Sigmoid colon (tissue), 7 donors: ENCODE data around the gene FN3K. TPM values are rescaled to one million over a fixed set of nuclear protein-coding genes. Genes with fewer than 3 reads are reported as not detected.

Experiments
- DNase-seq: peaks from one replicate; pipeline ENCODE4 v3.0.0-alpha.2; 2019
- H3K27ac ChIP-seq, 4 donors: fragments of 200-600 bp; sonication (generic); one replicate each; pipeline ENCODE4 v1.5.1; 2016 to 2019; ENCODE audit warnings: mild to moderate bottlenecking in 1 of 4
- H3K27me3 ChIP-seq, 3 donors: fragments of 200-600 bp; sonication (generic); one replicate each; pipeline ENCODE4 v1.5.1; 2019; ENCODE audit warnings: mild to moderate bottlenecking in 1 of 3
- H3K36me3 ChIP-seq, 4 donors: fragments of 200-600 bp; sonication (generic); one replicate each; pipeline ENCODE4 v1.5.1; 2016 to 2019
- H3K4me1 ChIP-seq, 4 donors: fragments of 200-600 bp; sonication (generic); one replicate each; pipeline ENCODE4 v1.5.1; 2017 to 2019
- H3K4me3 ChIP-seq, 4 donors: fragments of 200-600 bp; sonication (generic); one replicate each; pipeline ENCODE4 v1.5.1; 2017 to 2019; ENCODE audit warnings: mild to moderate bottlenecking in 2 of 4, moderate library complexity in 1 of 4
- H3K9me3 ChIP-seq, 4 donors: fragments of 200-600 bp in 3 of 4; sonication (generic) in 3 of 4; one replicate each; pipeline versions ENCODE4 v1.5.1 to v1.6.1; 2013 to 2019
- EP300 ChIP-seq, 4 donors: sonication (generic); formaldehyde crosslinking; IDR thresholded peaks; one replicate each; pipeline ENCODE4 v1.6.1; 2017; ENCODE audit warnings: antibody characterized with exemption in 4 of 4
- POLR2A ChIP-seq, 2 donors: fragments of 450-650 bp; IDR thresholded peaks; one replicate each; pipeline ENCODE4 v1.6.1; 2016; ENCODE audit warnings: antibody characterized with exemption in 2 of 2, mild to moderate bottlenecking in 2 of 2, moderate library complexity in 2 of 2
- POLR2AphosphoS5 ChIP-seq, 4 donors: sonication (generic); formaldehyde crosslinking; IDR thresholded peaks; one replicate each; pipeline ENCODE4 v1.6.1; 2017; ENCODE audit warnings: antibody characterized with exemption in 4 of 4
- WGBS, 2 donors: extraction: QIAGEN DNeasy Blood & Tissue Kit; methylation state at CpG; one replicate each; pipeline ENCODE4 v1.1.7; 2013; 5-methylcytosine and 5-hydroxymethylcytosine counted together
- intact Hi-C: fragments of 100-400 bp; cut with DNase I; formaldehyde crosslinking; loops from one replicate; pipeline ENCODE4 v1.15.1; 2023
- polyA plus RNA-seq, 3 donors: library from polyadenylated mRNA; stranded (reverse); fragments of 200-250 nt; gene quantifications; one replicate each; pipeline ENCODE4 v1.2.3, GENCODE V29; 2013
- total RNA-seq, 4 donors: library from RNA; depleted of rRNA; stranded (reverse); fragments of >200 nt; gene quantifications; one replicate each; pipeline ENCODE4 v1.1.0, GENCODE V29; 2016
- TF ChIP-seq, protein P1 (sequence below), 4 experiments: fragments of 450-650 bp in 3 of 4; fragments of 200-600 bp in 1 of 4; IDR thresholded peaks; one replicate each; pipeline ENCODE4 v1.5.1; 2016 to 2019; ENCODE audit warnings: antibody characterized with exemption in 4 of 4, mild to moderate bottlenecking in 3 of 4, moderate library complexity in 2 of 4
- donor health status: healthy with polysubstance abuse.
- donor health status: Bipolar disorder and iron deficiency.
- donor health status: healthy.

FN3K gene
- total and polyA plus RNA-seq, 7 donors: 2.8 to 22.2 (median 11.9) TPM

- Histone ChIP-seq H3K4me1 (peaks cover 0 to 22% (median 17%) of the 10 kb centered on the region in 4 donors), H3K27ac (no peak overlapping the region), H3K9me3 (no peaks in the 10 kb centered on the region), H3K36me3 (peaks cover 0 to 15% (median 3%) of the 10 kb centered on the region in 4 donors), H3K4me3 (no peak overlapping the region), H3K27me3 (no peaks in the 10 kb centered on the region)
- TF ChIP-seq POLR2A (IDR thresholded peaks at IDR 0.05) (no peak), EP300 (IDR thresholded peaks at IDR 0.05) (no peak), POLR2AphosphoS5 (IDR thresholded peaks at IDR 0.05) (no peak)
- TF ChIP-seq, protein P1, sequence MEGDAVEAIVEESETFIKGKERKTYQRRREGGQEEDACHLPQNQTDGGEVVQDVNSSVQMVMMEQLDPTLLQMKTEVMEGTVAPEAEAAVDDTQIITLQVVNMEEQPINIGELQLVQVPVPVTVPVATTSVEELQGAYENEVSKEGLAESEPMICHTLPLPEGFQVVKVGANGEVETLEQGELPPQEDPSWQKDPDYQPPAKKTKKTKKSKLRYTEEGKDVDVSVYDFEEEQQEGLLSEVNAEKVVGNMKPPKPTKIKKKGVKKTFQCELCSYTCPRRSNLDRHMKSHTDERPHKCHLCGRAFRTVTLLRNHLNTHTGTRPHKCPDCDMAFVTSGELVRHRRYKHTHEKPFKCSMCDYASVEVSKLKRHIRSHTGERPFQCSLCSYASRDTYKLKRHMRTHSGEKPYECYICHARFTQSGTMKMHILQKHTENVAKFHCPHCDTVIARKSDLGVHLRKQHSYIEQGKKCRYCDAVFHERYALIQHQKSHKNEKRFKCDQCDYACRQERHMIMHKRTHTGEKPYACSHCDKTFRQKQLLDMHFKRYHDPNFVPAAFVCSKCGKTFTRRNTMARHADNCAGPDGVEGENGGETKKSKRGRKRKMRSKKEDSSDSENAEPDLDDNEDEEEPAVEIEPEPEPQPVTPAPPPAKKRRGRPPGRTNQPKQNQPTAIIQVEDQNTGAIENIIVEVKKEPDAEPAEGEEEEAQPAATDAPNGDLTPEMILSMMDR (IDR thresholded peaks at IDR 0.05): no peak
- intact Hi-C loops: no loop called here
- WGBS, 2 donors: 94 to 95% methylated on average over 13 of the region's 13 CpGs
- no peak for DNase-seq
Measured at GRCh38 chr17:82732118-82732743, 3.2 kb upstream of the FN3K start.

GRCh38 chr17:82736511-82737185, 1.2 kb downstream of the FN3K start:
- H3K4me1 ChIP-seq: peaks cover 0 to 22% (median 17%) of the 10 kb centered on the region in 4 donors
- no peak for DNase-seq
- no peaks in the 10 kb centered on the region for H3K27me3 ChIP-seq
- WGBS, 2 donors: 56 to 90% methylated on average over 18 of the region's 18 CpGs
- peaks cover 16 to 34% (median 19%) of the 10 kb centered on the region in 4 donors for H3K36me3 ChIP-seq
- intact Hi-C loops: no loop called here
- H3K4me3 ChIP-seq: peak overlapping the region in 2 of 4 donors; percentile 82 to 98
- no peak for TF ChIP-seq EP300 (IDR thresholded peaks at IDR 0.05)
- TF ChIP-seq, protein P1 (IDR thresholded peaks at IDR 0.05): no peak
- TF ChIP-seq POLR2A (IDR thresholded peaks at IDR 0.05): no peak
- TF ChIP-seq POLR2AphosphoS5 (IDR thresholded peaks at IDR 0.05): no peak
- H3K9me3 ChIP-seq: no peaks in the 10 kb centered on the region
- peak overlapping the region; percentile 80 to 93 (median 90) for H3K27ac ChIP-seq

DNA sequence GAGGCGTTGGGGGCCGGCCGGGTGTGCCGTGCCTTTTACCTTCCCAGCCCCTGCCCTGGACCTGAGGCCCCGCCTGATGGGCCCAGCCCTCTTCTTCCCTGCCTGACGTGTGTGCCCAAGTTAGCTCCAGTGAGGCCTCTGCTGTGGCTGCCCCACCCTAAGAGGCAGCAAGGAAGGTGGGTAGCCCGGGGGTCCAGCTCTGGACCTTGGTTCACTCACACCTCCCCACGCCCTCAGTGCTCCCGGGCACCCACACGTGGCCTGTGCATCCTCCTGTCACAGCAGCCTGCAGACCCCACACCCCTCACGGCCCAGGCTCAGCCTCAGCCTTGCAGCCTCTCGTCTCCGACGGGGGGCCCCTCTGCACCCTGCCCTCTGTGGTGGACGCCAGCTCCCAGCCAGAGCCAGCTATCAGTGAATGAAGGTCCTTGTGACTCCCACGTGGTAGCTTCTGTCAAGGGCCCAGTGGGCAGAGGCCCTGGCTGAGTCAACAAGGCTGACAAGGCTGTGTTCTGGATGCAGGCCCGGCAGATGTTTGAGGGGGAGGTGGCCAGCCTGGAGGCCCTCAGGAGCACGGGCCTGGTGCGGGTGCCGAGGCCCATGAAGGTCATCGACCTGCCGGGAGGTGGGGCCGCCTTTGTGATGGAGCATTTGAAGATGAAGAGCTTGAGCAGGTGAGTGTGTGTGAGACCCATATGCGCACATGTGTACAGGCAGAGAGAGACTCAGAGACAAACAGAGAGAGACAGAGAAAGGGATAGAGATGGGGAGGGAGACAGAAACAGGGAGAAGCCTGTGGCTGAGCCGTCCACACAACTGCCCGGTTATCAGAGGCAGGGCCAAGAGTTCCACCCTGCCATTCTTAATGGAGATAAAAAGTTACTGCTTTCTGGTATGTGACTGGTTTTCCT, 2.8 kb downstream of the FN3K start:
- Histone ChIP-seq H3K27me3 (no peaks in the 10 kb centered on the region), H3K9me3 (no peaks in the 10 kb centered on the region), H3K36me3 (peaks cover 16 to 49% (median 31%) of the 10 kb centered on the region in 4 donors), H3K27ac (no peak overlapping the region), H3K4me3 (no peak overlapping the region), H3K4me1 (peaks cover 0 to 22% (median 17%) of the 10 kb centered on the region in 4 donors)
- no peak for DNase-seq
- WGBS, 2 donors: 76 to 85% methylated on average over 26 of the region's 26 CpGs
- intact Hi-C loops: no loop called here
- TF ChIP-seq POLR2A (IDR thresholded peaks at IDR 0.05) (no peak), EP300 (IDR thresholded peaks at IDR 0.05) (no peak), POLR2AphosphoS5 (IDR thresholded peaks at IDR 0.05) (no peak)
- TF ChIP-seq, protein P1 (IDR thresholded peaks at IDR 0.05): no peak

- TF ChIP-seq EP300 (IDR thresholded peaks at IDR 0.05) (no peak), POLR2A (IDR thresholded peaks at IDR 0.05) (no peak), POLR2AphosphoS5 (IDR thresholded peaks at IDR 0.05) (no peak)
- TF ChIP-seq, protein P1 (IDR thresholded peaks at IDR 0.05): no peak
- Histone ChIP-seq H3K4me1 (peaks cover 0 to 10% (median 6%) of the 10 kb centered on the region in 4 donors), H3K9me3 (no peaks in the 10 kb centered on the region), H3K4me3 (no peak overlapping the region), H3K36me3 (peaks cover 16 to 57% (median 33%) of the 10 kb centered on the region in 4 donors), H3K27me3 (no peaks in the 10 kb centered on the region), H3K27ac (no peak overlapping the region)
- WGBS, 2 donors: 97 to 98% methylated on average over 10 of the region's 10 CpGs
- DNase-seq: no peak
- intact Hi-C loops: no loop called here
Measured at GRCh38 chr17:82740906-82741759, 5.7 kb downstream of the FN3K start.
